ENCODE measurements around the gene B3GNT7.
"Not testable (repeated sequence)": the region's sequence is repeated elsewhere in the genome, so short reads cannot be mapped to it uniquely, and the experiment has no call there.

The B3GNT7 gene

DNA sequence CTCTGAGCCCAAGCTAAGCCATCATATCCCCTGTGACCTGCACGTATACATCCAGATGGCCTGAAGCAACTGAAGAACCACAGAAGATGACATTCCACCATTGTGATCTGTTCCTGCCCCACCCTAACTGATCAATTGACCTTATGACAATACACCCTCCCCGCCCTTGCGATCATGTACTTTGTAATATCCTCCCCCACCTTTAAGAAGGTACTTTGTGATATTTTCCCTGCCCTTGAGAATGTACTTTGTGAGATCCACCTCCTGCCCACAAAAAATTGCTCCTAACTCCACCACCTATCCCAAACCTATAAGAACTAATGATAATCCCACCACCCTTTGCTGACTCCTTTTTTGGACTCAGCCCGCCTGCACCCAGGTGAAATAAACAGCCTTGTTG is 34.9 kb downstream of the B3GNT7 start:
- Histone ChIP-seq H3K9me3 (ENCODE audit: control insufficient read depth, insufficient read depth, low read depth, low read length) (peaks cover 32% of the 10 kb centered on the region), H3K27me3 (ENCODE audit: control insufficient read depth, insufficient read depth, low read length) (peaks cover 13% of the 10 kb centered on the region), H3K4me1 (ENCODE audit: control insufficient read depth, insufficient read depth, low read length) (peaks cover 15% of the 10 kb centered on the region; the same call in 1 of the 2 replicates)
- H3K27ac ChIP-seq (ENCODE audit: low read depth, low read length); H3K36me3 ChIP-seq (ENCODE audit: control insufficient read depth, insufficient read depth, low read length); H3K9ac ChIP-seq (ENCODE audit: low read length); H3K4me3 ChIP-seq (ENCODE audit: low read depth, low read length): not testable (repeated sequence)

DNA sequence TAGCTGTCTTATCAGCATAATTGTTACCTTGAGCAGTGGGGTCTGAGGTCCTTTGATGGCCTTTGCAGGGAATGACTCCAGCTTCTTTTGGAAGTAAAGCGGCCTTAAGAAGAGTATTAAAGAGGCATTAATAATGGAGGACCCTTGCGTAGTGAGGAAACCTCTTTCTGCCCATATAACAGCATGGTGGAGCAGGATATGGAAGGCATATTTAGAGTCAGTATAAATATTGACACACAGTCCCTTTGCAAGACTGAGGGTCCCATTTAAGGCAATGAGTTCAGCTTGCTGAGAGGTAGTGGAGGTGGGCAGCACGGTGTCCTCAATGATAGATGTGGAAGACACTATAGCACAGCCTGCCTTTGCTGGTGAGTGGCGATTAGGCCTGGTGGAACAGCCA is 36.1 kb downstream of the B3GNT7 start:
- H3K27me3 ChIP-seq (ENCODE audit: control insufficient read depth, insufficient read depth, low read length) = peaks cover 7% of the 10 kb centered on the region
- H3K4me3 ChIP-seq (ENCODE audit: low read depth, low read length) = no peak overlapping the region
- no peaks in the 10 kb centered on the region for H3K36me3 ChIP-seq (ENCODE audit: control insufficient read depth, insufficient read depth, low read length)
- H3K27ac ChIP-seq (ENCODE audit: low read depth, low read length) = no peak overlapping the region
- peaks cover 5% of the 10 kb centered on the region; the same call in 1 of the 2 replicates for H3K4me1 ChIP-seq (ENCODE audit: control insufficient read depth, insufficient read depth, low read length)
- H3K9ac ChIP-seq (ENCODE audit: low read length) = no peak overlapping the region
- H3K9me3 ChIP-seq (ENCODE audit: control insufficient read depth, insufficient read depth, low read depth, low read length) = peaks cover 32% of the 10 kb centered on the region

DNA sequence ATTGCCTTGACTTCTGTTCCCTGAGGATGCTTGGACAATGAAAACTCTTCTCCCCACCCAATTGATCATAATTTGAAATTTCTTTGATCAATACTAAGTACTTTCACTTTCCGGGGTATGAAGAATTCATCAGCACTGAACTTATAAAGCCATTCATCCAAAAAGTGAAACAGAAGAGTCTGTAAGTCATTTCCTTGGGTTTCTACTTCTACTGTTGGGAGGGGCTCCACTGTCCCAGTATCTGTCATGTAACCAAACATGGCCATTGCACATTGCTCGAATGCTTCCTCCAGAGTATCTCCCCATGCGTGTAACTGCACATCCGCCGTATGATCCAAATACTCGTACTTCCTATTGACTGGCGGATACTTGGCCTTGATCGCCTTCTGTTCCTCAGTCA is 38.5 kb downstream of the B3GNT7 start:
- Histone ChIP-seq H3K36me3 (ENCODE audit: control insufficient read depth, insufficient read depth, low read length) (no peaks in the 10 kb centered on the region), H3K9me3 (ENCODE audit: control insufficient read depth, insufficient read depth, low read depth, low read length) (peaks cover 31% of the 10 kb centered on the region), H3K27me3 (ENCODE audit: control insufficient read depth, insufficient read depth, low read length) (no peaks in the 10 kb centered on the region)

DNA sequence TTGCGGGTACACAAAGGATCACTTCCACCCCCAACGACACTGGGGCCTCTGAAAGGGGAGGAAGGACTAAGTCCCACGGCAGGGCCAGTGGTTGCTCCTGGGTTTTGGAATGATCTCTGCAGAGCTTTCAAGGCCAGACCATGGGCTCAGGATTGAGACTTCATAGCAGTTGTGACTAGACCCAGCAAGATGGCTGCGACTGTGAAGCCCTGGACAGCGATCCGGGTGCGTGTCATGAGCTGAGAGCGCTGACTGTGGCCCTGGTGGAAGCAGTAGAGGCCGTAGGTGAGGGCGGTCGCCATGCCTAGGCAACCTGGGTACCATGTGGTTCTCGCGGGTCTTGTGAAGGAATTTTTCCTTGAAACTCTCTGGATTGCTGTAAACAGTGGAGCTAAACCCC is 41.4 kb downstream of the B3GNT7 start:
- no peak overlapping the region for H3K27ac ChIP-seq (ENCODE audit: low read depth, low read length)
- H3K4me3 ChIP-seq (ENCODE audit: low read depth, low read length) = no peak overlapping the region
- H3K9ac ChIP-seq (ENCODE audit: low read length) = no peak overlapping the region
- H3K36me3 ChIP-seq (ENCODE audit: control insufficient read depth, insufficient read depth, low read length) = no peaks in the 10 kb centered on the region
- H3K9me3 ChIP-seq (ENCODE audit: control insufficient read depth, insufficient read depth, low read depth, low read length) = peaks cover 4% of the 10 kb centered on the region
- no peaks in the 10 kb centered on the region for H3K4me1 ChIP-seq (ENCODE audit: control insufficient read depth, insufficient read depth, low read length)
- no peaks in the 10 kb centered on the region for H3K27me3 ChIP-seq (ENCODE audit: control insufficient read depth, insufficient read depth, low read length)

More for the DNA sequence above, 38.5 kb downstream of the B3GNT7 start:
- H3K4me3 ChIP-seq (ENCODE audit: low read depth, low read length) = no peak overlapping the region
- H3K9ac ChIP-seq (ENCODE audit: low read length) = no peak overlapping the region
- H3K4me1 ChIP-seq (ENCODE audit: control insufficient read depth, insufficient read depth, low read length) = peaks cover 5% of the 10 kb centered on the region; the same call in 1 of the 2 replicates
- H3K27ac ChIP-seq (ENCODE audit: low read depth, low read length) = no peak overlapping the region

DNA sequence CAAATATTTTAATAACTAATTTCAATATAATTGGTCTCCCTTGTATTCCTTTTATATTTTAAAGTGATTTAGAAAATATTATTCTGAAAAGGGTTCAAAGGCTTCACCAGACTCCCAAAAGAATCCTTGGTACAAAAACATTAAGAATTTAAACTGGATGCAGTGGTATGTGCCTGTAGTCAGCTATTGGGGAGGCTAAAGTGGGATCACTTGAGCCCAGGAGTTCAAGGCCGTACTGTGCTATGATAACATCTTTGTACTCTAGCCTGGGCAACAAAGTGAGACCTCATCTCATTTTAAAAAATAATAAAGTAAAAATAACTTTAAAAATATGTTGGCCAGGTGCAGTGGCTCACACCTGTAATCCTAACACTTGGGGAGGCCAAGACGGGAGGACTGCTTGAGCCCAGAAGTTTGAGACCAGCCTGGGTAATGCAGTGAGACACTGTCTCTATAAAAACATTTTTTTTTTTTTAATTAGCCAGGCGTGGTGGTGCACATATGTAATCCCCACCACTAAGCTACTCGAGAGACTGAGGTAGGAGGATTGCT is 54.1 kb downstream of the B3GNT7 start:
- no peak overlapping the region for H3K27ac ChIP-seq (ENCODE audit: low read depth, low read length)
- H3K9me3 ChIP-seq (ENCODE audit: control insufficient read depth, insufficient read depth, low read depth, low read length) = no peaks in the 10 kb centered on the region
- no peaks in the 10 kb centered on the region for H3K27me3 ChIP-seq (ENCODE audit: control insufficient read depth, insufficient read depth, low read length)
- H3K36me3 ChIP-seq (ENCODE audit: control insufficient read depth, insufficient read depth, low read length) = peaks cover 25% of the 10 kb centered on the region
- no peak overlapping the region for H3K4me3 ChIP-seq (ENCODE audit: low read depth, low read length)
- peaks cover 11% of the 10 kb centered on the region for H3K4me1 ChIP-seq (ENCODE audit: control insufficient read depth, insufficient read depth, low read length)
- H3K9ac ChIP-seq (ENCODE audit: low read length) = no peak overlapping the region

DNA sequence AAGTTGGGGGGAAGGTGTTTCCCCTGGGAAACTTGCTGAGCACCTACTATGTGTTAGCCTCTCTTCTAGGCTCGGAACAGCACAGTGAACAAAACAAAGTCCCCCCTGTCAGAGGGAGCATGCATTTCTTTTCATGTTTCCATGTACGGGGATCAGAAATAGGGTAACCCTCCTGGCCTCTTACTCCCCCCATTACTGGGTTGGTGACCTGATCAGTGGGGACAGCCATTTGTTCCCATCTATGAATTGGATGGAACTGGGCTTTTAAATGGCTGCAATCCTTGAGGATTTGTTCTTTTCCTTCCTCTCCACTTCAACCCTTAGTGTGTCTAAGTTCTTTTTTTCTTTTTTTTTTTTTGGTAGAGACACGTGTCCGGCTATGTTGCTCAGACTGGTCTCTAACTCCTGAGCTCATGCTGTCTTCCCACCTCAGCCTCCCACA is 55.1 kb downstream of the B3GNT7 start:
- H3K27ac ChIP-seq (ENCODE audit: low read depth, low read length) = no peak overlapping the region
- H3K9ac ChIP-seq (ENCODE audit: low read length) = no peak overlapping the region
- H3K27me3 ChIP-seq (ENCODE audit: control insufficient read depth, insufficient read depth, low read length) = no peaks in the 10 kb centered on the region
- H3K4me3 ChIP-seq (ENCODE audit: low read depth, low read length) = no peak overlapping the region
- peaks cover 11% of the 10 kb centered on the region for H3K4me1 ChIP-seq (ENCODE audit: control insufficient read depth, insufficient read depth, low read length)
- no peaks in the 10 kb centered on the region for H3K9me3 ChIP-seq (ENCODE audit: control insufficient read depth, insufficient read depth, low read depth, low read length)
- H3K36me3 ChIP-seq (ENCODE audit: control insufficient read depth, insufficient read depth, low read length) = peaks cover 35% of the 10 kb centered on the region

All from HUES6 (cell line).